Mesendoderm (in vitro differentiated cells): ENCODE data around the gene EEIG1.

Experiments
- DNase-seq: peaks from one replicate; pipeline ENCODE4 v3.0.0; 2013
- H2AK5ac ChIP-seq: 2 replicates; pipeline ENCODE4 v1.6.1; 2013; ENCODE audit warnings: low read length, inconsistent platforms
- H2BK120ac ChIP-seq: 2 replicates; pipeline ENCODE4 v1.6.1; 2013; ENCODE audit warnings: low read depth, mild to moderate bottlenecking, low read length, moderate library complexity, mixed read lengths
- H2BK15ac ChIP-seq: replicated peaks from 2 replicates; pipeline ENCODE4 v1.6.1; 2013; ENCODE audit warnings: low read depth, mild to moderate bottlenecking, moderate library complexity
- H2BK5ac ChIP-seq: 2 replicates; pipeline ENCODE4 v1.6.1; 2013; ENCODE audit warnings: low read length, inconsistent platforms
- H3K18ac ChIP-seq: 2 replicates; pipeline ENCODE4 v1.6.1; 2013; ENCODE audit warnings: mild to moderate bottlenecking, low read length, mixed read lengths
- H3K23ac ChIP-seq: one replicate; pipeline ENCODE4 v1.6.1; 2013; ENCODE audit warnings: low read length
- H3K27ac ChIP-seq: 2 replicates; pipeline ENCODE4 v1.5.1; 2013; ENCODE audit warnings: low read depth, mild to moderate bottlenecking, inconsistent platforms, low read length, moderate library complexity
- H3K27me3 ChIP-seq: 2 replicates; pipeline ENCODE4 v1.6.1; 2013; ENCODE audit warnings: low read length, control low read depth, mild to moderate bottlenecking, inconsistent platforms; ENCODE audit not compliant: insufficient read depth, poor library complexity
- H3K36me3 ChIP-seq: 2 replicates; pipeline ENCODE4 v1.6.1; 2013; ENCODE audit warnings: low read length, inconsistent platforms; ENCODE audit not compliant: control insufficient read depth, insufficient read depth
- H3K4ac ChIP-seq: one replicate; pipeline ENCODE4 v1.6.1; 2013; ENCODE audit warnings: low read depth, mild to moderate bottlenecking, low read length, moderate library complexity
- H3K4me1 ChIP-seq: 2 replicates; pipeline ENCODE4 v1.6.1; 2013; ENCODE audit warnings: low read depth, low read length, inconsistent platforms; ENCODE audit not compliant: control insufficient read depth
- H3K4me2 ChIP-seq: 2 replicates; pipeline ENCODE4 v1.6.1; 2013; ENCODE audit warnings: low read length
- H3K4me3 ChIP-seq: 2 replicates; pipeline ENCODE4 v1.5.1; 2013; ENCODE audit warnings: mild to moderate bottlenecking, low read length
- H3K56ac ChIP-seq: one replicate; pipeline ENCODE4 v1.6.1; 2013; ENCODE audit warnings: low read length
- H3K79me1 ChIP-seq: 2 replicates; pipeline ENCODE4 v1.6.1; 2013; ENCODE audit warnings: low read length, inconsistent platforms
- H3K79me2 ChIP-seq: 2 replicates; pipeline ENCODE4 v1.6.1; 2013; ENCODE audit warnings: mild to moderate bottlenecking, low read length; ENCODE audit not compliant: control insufficient read depth, insufficient read depth
- H3K9ac ChIP-seq: 2 replicates; pipeline ENCODE4 v1.6.1; 2013; ENCODE audit warnings: low read length, inconsistent platforms
- H4K5ac ChIP-seq: one replicate; pipeline ENCODE4 v1.6.1; 2013; ENCODE audit warnings: low read length
- H4K8ac ChIP-seq: one replicate; pipeline ENCODE4 v1.6.1; 2013; ENCODE audit warnings: low read depth, mild to moderate bottlenecking, control low read depth, low read length, moderate library complexity
- WGBS: extraction: QIAGEN DNeasy Blood & Tissue Kit; methylation state at CpG from one replicate; pipeline ENCODE4 v1.1.7; 2013; ENCODE audit warnings: low lambda C conversion rate, missing lambda C conversion rate; ENCODE audit not compliant: insufficient coverage; ENCODE audit errors: extremely low coverage; 5-methylcytosine and 5-hydroxymethylcytosine counted together

The EEIG1 gene

GRCh38 chr9:127953154-127953553, 27.6 kb downstream of the EEIG1 start:
- Histone ChIP-seq H3K27ac (no peak overlapping the region), H2BK5ac (no peak overlapping the region), H3K9ac (no peak overlapping the region), H4K8ac (no peak overlapping the region), H3K18ac (no peak overlapping the region), H3K36me3 (no peaks in the 10 kb centered on the region), H3K23ac (no peak overlapping the region), H3K4me3 (no peak overlapping the region), H3K79me2 (peaks cover 20% of the 10 kb centered on the region), H3K4me2 (no peak overlapping the region), H3K56ac (no peak overlapping the region), H2BK15ac (no peak overlapping the region), H3K27me3 (no peaks in the 10 kb centered on the region), H2AK5ac (no peak overlapping the region), H3K79me1 (peaks cover 16% of the 10 kb centered on the region), H3K4ac (no peak overlapping the region), H4K5ac (no peak overlapping the region), H2BK120ac (no peak overlapping the region), H3K4me1 (no peaks in the 10 kb centered on the region)
- no peak for DNase-seq
- WGBS, result no CpG with 5 or more reads among the region's 1 CpG

- H3K79me1 ChIP-seq, result peaks cover 14% of the 10 kb centered on the region
- no CpG with 5 or more reads among the region's 21 CpGs for WGBS
- H3K27me3 ChIP-seq, result no peaks in the 10 kb centered on the region
- H3K4ac ChIP-seq, result no peak overlapping the region
- no peak overlapping the region for H2AK5ac ChIP-seq
- H3K9ac ChIP-seq, result no peak overlapping the region
- no peak overlapping the region for H3K18ac ChIP-seq
- H3K4me1 ChIP-seq, result no peaks in the 10 kb centered on the region
- H3K23ac ChIP-seq, result no peak overlapping the region
- H2BK15ac ChIP-seq, result no peak overlapping the region
- H3K27ac ChIP-seq, result no peak overlapping the region
- no peak for DNase-seq
- H4K5ac ChIP-seq, result no peak overlapping the region
- H2BK120ac ChIP-seq, result no peak overlapping the region
- no peak overlapping the region for H2BK5ac ChIP-seq
- H3K4me2 ChIP-seq, result no peak overlapping the region
- no peaks in the 10 kb centered on the region for H3K36me3 ChIP-seq
- H4K8ac ChIP-seq, result no peak overlapping the region
- H3K79me2 ChIP-seq, result peaks cover 16% of the 10 kb centered on the region
- H3K56ac ChIP-seq, result no peak overlapping the region
- H3K4me3 ChIP-seq, result no peak overlapping the region
Measured at GRCh38 chr9:127950513-127951289, 30.1 kb downstream of the EEIG1 start.

GRCh38 chr9:127949827-127950512, 30.8 kb downstream of the EEIG1 start:
- Histone ChIP-seq H3K27ac (no peak overlapping the region), H3K79me2 (peaks cover 13% of the 10 kb centered on the region), H3K4ac (no peak overlapping the region), H2BK15ac (no peak overlapping the region), H4K8ac (no peak overlapping the region), H2AK5ac (no peak overlapping the region), H3K23ac (no peak overlapping the region), H3K18ac (no peak overlapping the region), H3K9ac (no peak overlapping the region), H3K36me3 (no peaks in the 10 kb centered on the region), H3K56ac (no peak overlapping the region), H3K27me3 (no peaks in the 10 kb centered on the region), H2BK5ac (no peak overlapping the region), H4K5ac (no peak overlapping the region), H3K4me2 (no peak overlapping the region), H3K4me3 (no peak overlapping the region), H3K79me1 (peaks cover 11% of the 10 kb centered on the region), H3K4me1 (no peaks in the 10 kb centered on the region), H2BK120ac (no peak overlapping the region)
- WGBS, result no CpG with 5 or more reads among the region's 17 CpGs
- no peak for DNase-seq

GRCh38 chr9:127947841-127948710, 32.7 kb downstream of the EEIG1 start:
- Histone ChIP-seq H2AK5ac (no peak overlapping the region), H3K18ac (no peak overlapping the region), H3K4me1 (no peaks in the 10 kb centered on the region), H3K4me3 (no peak overlapping the region), H3K56ac (no peak overlapping the region), H4K8ac (no peak overlapping the region), H3K4ac (no peak overlapping the region), H2BK15ac (no peak overlapping the region), H3K79me2 (no peaks in the 10 kb centered on the region), H3K27me3 (no peaks in the 10 kb centered on the region), H3K27ac (no peak overlapping the region), H2BK5ac (no peak overlapping the region), H3K4me2 (no peak overlapping the region), H4K5ac (no peak overlapping the region), H3K79me1 (peaks cover 3% of the 10 kb centered on the region), H3K36me3 (no peaks in the 10 kb centered on the region), H2BK120ac (no peak overlapping the region), H3K23ac (no peak overlapping the region), H3K9ac (no peak overlapping the region)
- WGBS, result no CpG with 5 or more reads among the region's 17 CpGs
- DNase-seq, result no peak

GRCh38 chr9:127946728-127947127, 34.1 kb downstream of the EEIG1 start:
- Histone ChIP-seq H3K9ac (no peak overlapping the region), H3K4me3 (no peak overlapping the region), H4K8ac (no peak overlapping the region), H3K23ac (no peak overlapping the region), H2BK120ac (no peak overlapping the region), H3K4me2 (no peak overlapping the region), H3K56ac (no peak overlapping the region), H3K36me3 (peaks cover 2% of the 10 kb centered on the region), H3K4me1 (no peaks in the 10 kb centered on the region), H2BK5ac (no peak overlapping the region), H4K5ac (no peak overlapping the region), H3K4ac (no peak overlapping the region), H2BK15ac (no peak overlapping the region), H3K79me1 (peaks cover 2% of the 10 kb centered on the region), H2AK5ac (no peak overlapping the region), H3K18ac (no peak overlapping the region), H3K79me2 (no peaks in the 10 kb centered on the region), H3K27ac (no peak overlapping the region), H3K27me3 (no peaks in the 10 kb centered on the region)
- no CpG with 5 or more reads among the region's 3 CpGs for WGBS
- no peak for DNase-seq
